GM21576 (cell line): ENCODE measurements around the gene WDPCP.
A peak's percentile ranks its signal among the peaks of the same experiment; 100 is the strongest.
"Not testable (repeated sequence)": the region's sequence is repeated elsewhere in the genome, so short reads cannot be mapped to it uniquely, and the experiment has no call there.

Experiments
- ATAC-seq: cut with Tn5 transposase; IDR thresholded peaks from one replicate; pipeline ENCODE4 v1.9.1; 2021; ENCODE audit warnings: mild to moderate bottlenecking, moderate library complexity; ENCODE audit not compliant: unreplicated experiment

The WDPCP gene

DNA sequence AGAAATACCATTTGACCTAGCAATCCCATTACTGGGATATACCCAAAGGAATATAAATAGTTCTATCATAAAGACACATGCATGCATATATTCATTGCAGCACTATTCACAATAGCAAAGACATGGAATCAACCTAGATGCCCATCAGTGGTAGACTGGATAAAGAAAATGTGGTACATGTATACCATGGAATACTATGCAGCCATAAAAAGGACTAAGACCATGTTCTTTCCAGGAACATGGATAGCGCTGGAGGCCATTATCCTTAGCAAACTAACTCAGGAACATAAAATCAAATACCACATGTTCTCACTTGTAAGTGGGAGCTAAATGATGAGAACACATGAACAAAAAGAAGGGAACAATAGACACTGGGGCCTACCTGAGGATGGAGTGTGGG, 119.0 kb downstream of the WDPCP start:
- not testable (repeated sequence) for ATAC-seq

DNA sequence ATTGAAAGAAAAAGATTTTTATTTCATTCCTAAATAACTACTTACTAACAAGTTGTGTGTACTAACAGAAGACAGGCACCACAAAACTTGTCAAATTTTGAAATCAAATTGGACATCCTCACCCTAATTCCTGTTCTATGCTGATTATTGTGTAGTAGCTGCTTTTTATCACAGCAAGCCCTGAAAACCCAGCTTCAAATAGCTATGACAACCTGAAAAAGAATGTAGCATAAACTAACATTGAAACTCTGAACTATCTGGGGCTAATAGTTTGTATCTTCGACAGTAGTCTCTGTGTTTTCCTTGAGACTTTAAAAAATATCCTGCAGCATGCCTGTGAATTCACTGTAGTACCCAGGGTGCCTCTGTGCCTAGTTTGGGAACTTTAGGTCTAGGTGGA, 122.6 kb downstream of the WDPCP start:
- ATAC-seq = no peak

DNA sequence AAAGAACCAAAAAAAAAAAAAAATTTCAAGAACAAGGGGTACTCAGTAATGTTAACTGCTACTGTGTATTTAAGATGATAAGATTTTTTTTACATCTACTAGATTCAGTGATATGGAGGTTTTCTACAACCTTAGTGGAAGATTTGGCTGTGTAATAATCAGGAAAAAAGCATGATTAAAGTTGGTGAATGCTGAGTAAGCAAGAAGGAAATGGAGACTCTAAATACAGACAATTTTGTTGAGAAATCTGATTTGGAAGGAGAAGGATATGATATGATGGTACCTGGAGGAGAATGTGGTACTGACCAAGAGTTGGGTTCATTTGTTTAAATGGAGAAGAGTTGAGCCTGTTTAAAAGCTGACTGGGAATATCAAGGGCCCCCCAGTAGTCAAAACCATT, 125.1 kb downstream of the WDPCP start:
- no peak for ATAC-seq

DNA sequence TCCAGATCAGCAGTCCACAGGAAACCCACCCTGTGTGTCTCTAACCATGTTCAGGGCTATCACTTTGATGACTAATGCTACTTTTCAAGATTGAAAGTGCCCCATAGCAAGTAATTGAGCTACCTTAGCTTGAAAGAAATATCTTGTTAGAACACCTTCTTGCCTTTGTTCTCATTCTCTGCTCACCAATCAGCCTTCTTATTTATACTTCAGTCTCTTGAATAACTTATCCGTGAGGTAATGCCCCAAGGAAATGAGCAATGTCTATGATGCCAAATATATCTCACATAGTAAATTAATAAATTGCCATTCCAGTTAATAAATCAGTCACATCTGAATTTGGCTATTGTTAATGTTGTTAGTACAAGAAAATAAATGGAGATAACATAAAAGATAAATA, 141.6 kb downstream of the WDPCP start:
- ATAC-seq = no peak

DNA sequence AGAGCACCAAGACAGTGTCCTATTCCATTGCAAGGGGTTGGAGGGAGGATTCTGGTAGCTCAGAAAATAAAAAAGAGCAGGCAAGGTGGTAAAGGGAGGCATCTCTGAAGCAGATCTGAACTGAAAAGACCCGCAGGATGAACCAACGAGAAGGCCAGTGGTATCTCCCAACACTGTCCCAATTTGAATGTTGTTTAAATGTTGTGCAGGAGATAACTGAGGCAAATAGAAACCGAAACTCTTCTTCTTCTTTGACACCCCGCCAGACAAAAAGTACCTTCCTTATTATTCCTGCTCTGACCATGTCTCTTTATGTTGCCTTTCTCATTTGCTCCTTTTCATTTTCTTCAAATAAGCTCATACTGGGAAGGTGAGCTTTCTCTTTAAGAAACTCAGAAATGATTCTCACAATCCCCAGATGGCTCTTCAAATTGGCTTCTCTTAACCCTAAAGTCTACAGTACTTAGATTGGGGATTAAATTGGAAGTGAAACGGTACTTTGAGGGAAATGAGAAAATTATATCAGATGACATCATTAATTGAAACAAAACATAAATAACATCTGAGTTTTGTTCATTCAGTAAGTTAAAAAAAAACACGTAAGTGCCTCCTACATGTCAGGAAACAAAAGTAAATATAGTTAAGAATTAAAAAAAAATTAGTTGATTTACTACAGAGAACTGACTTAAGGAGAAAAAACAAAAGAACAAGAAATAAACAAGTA, 143.6 kb downstream of the WDPCP start:
- no peak for ATAC-seq

DNA sequence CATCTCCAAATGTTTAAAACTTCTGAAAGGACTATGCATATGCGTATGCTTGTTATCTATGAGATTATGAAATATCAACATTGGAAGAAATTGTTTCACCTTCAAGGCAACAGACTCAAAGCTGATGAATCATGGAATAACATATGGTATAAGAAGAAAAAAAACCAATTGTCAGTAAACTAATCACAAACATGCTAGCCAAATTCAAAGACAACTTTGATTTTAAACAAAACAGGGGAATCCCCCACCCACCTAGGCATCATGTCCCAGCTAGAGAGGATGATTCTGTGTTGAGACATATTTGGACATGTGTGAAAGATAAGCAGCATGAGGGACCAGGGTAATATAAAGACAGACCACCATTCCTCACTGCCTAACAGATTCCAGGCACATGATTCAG, 147.7 kb downstream of the WDPCP start:
- no peak for ATAC-seq

DNA sequence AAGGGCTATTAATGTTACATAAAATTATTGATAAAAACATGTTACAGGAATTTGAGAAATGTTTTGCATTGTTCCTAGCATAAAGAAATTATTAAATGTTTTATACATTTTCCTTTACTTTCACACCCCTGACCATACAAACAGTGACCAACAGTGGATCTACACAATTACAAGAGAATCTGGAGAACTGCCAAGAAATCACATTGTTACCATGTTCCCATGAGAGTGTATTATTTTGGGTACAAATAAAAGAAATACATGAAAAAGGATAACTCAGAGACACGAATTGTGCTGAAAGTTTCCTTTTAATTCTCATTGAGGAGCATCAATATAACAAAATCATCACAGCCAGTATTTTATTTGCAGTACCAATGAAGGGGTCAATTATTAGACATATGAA, 150.1 kb downstream of the WDPCP start:
- ATAC-seq = no peak

DNA sequence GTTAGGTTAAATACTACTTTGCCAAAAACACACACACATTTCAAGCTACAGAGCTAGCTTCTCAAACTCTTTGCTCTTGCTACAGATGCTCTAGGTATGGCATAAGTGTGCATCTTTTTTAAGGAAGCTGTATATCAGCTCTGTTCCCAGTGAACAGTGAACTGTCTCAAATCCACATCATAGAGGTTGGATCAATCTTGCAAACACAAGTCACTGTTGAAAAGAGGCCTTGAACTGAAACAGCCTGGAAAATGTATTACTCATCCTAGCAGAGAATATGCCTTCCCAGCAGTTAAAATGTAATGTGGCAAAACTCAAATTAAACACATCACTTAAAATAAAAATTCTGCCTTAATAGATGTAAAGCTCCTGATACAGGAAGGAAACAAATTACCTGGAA, 151.8 kb downstream of the WDPCP start:
- ATAC-seq = no peak

DNA sequence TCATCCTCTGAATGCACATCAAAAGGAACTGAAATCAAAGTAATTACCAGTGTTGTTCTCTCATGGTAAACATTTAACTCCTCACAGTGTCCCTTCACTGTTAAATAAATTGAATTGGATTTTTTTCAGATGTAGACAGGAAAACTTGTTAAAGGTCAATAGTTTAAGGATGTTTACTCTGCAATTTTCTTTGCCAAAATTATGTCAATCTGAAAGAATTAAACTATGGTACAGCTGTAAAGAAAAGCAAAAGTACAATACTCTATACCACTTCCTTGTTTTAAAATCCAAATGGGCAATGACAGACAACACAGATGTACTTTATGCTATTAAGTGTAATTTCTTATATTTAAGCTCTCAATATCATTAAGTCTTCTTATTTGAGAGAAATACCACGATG, 153.2 kb downstream of the WDPCP start:
- ATAC-seq = no peak

DNA sequence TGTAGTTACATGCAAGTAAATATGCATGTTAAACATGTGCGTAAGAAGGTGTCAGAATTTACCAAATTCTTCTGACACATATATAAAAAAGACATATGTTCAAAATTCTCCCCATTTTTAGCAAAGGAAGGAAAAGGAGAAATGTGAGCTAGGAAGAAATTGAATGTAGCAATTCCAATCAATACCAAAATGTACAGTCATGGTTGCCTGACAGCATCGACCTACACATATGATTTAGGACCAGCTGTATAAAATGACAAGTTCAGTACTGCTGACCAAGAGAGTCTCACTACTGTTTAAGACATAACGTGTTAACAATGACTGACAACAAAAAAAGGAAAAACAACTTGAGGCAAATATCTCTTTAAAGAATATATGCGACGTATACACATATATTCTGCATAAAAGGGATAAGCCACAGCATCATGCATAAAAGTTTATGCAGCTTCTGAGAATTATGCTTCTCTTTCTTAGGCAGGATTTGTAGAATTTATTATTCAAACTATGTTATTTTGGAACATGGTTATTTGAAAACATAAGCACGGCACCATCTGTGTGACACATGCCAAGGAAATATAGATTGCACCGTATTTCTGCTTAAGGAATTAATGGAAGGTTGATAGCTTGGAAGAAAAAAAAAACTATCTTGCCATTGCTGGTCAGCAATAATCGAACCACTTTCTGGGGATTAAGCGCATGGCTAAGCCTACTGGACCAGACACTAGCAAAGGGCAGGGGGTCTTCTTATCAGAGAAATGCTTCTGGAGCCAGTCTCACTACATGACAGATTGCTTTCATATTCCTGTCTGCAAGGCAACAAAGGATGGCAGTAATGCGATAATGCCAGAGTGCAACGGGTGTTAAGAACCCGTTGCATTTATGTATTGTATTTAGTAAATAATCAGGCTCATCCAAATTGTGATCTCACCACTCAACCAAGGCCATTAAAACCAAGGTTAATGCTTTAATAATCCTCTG, 154.0 kb downstream of the WDPCP start:
- no peak for ATAC-seq

DNA sequence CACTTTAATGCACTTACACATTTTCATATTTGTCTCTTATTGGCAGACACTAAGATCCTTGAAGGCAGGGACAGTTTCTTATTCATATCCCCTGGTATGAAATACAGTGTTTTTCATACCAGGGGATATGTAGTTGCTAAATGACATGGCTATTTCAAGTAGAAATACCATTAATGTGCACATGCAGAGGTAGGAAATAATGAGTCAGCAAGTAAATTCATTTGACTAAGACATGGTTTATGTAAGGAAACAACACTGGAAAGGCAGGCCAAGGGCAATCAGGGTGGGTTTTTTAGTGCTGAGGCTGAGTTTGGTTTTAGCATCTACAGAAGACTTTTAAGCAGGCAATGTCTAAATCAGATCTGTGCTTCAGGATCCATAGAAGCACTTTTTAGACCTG, 155.9 kb downstream of the WDPCP start:
- ATAC-seq = no peak

DNA sequence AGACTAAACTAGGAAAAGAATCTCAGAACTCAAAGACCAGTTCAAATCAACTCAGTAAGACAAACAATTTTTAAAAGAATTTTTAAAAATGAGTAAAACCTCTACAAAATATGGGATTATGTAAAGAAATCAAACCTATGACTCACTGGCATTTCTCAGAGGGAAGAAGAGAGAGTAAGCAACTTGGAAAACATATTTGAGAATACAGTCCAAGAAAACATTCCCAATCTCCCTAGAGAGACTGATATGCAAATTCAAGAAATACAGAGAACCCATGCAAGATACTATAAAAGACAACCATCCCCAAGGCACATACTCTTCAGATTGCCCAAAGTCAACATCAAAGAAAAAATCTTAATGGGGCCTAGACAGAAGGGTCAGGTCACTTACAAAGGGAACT, 162.7 kb downstream of the WDPCP start:
- no peak for ATAC-seq

DNA sequence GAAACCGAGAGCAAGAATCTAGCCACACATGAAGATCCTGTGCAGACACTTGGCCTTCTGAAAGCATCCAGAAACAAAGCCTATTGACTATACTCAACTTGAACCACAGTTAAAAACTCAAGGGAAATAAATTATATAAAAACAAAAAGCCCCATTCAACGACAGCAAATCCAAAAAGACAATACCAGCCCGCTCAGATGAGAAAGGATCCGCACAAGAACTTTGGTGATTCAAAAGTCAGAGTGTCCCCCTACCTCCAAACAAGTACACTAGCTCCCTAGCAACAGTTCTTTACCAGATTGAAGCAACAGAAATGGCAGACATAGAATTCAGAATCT, 163.2 kb downstream of the WDPCP start:
- ATAC-seq = no peak

DNA sequence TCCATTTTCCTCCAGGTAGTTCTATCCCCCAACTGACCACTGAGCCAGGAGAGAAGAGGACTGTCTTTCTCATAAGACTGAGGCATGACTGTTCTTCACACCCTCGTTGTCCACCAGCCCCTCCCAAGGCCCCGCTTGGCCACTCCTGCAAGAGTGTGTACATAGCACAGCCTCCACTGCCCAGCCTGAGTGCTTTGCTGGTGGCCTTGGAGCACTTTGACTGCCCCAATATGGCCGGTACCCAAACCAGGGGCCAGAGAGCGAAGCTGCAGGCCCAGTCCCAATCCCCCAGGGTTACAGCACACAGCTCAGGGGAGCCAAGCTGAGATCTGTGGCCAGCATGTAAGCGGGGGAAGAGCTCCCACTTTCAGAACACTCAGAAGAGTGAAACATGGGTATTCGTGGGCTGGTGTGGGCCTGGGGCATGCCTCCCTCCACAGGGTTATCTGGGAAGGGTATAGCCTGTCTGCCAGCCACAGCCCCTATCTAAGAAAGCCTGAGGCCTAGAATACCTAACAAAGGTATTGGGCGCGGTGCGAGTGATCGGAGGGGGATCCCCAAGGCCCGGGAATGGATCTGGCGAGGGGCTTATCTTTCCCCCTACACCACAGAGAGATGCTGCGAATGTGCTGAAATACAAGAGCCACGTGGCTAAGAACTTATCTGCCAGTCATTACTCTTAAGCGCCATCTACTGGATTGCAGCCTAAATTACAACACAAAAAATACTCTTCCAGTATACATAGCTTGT, 163.8 kb downstream of the WDPCP start:
- peak; percentile 95 for ATAC-seq

DNA sequence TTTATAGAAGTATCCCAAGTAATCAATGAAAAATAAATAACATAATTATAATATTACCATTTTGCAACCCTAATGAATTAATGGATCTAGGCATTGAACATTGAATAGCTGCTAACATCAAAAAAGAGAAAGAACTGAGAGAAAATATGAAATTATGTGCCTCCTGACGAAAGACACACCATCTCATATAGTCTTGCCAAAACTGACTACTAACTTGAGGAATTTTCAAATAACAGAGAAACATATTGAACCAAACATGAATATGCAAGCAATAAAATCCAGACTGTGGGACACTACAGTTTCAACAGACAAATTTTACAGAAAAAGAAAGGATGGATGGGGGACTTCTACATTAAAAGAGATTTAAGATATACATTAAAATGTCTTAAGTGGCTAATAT, 165.7 kb downstream of the WDPCP start:
- no peak for ATAC-seq

DNA sequence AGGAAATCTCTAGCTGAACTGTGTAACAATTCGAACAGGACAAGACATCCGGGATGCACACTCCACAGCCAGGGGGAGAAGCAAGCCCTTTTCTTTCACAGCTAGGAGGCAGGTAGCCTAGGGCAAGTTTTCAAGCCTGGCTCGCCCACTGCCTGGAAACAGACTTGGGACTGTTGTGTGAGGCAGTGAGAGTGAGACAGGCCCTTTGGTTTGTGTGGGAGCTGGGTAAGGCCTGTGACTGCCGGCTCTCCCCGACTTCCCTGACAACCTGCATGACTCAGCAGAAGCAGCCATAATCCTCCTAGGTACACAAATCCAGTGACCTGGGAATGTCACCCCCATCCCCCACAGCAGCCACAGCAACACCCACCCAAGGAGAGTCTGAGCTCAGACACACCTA, 179.7 kb downstream of the WDPCP start:
- no peak for ATAC-seq

DNA sequence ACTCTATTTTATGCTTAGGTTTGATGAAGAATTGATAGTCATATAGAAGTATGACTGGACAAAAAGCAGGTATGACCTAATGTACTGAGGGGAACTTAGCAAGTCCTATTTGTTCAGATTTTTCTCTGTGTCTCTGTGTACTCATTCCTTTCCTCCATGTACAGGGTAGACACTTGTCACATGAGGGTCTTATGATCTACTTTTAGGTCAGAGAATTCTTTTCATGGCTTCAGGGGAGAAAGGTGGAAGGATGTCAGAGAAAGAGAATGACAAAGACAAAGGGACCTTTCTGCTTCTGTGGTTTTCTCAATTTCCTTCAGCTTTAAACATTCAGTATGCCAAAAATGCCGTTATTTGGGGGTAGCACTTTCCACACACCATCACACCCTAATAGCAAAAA, 181.6 kb downstream of the WDPCP start:
- ATAC-seq = no peak

DNA sequence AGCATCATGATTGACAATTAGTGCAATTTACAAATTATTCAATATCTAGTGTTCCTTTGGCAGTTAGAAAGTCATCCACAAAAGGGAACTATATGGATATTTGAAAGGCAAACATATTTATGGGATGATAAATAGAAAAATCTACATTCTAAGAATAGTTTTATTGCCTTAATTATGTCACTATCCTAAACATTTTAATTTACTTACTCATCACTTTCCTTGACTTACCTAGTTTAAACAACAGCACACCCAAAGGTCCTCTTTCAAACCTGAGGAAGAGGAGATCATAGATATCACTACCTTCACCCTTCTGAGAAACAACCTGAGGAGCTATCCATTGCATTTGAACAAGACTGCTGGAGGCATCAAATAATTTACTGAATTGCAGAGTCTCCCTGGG, 184.5 kb downstream of the WDPCP start:
- no peak for ATAC-seq

DNA sequence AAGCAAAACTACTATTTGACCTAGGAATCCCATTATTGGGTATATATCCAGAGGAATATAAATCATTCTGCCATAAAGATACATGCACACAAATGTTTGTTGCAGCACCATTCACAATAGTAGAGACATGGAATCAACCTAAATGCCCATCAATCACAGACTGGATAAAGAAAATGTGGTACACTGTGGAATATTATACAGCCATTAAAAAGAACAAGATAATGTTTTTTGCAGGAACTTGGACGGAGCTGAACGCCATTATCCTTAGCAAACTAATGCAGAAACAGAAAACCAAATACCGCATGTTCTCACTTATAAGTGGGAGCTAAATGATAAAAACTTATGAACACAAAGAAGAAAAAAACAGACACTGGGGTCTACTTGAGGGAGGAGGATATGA, 185.4 kb downstream of the WDPCP start:
- ATAC-seq = not testable (repeated sequence)

DNA sequence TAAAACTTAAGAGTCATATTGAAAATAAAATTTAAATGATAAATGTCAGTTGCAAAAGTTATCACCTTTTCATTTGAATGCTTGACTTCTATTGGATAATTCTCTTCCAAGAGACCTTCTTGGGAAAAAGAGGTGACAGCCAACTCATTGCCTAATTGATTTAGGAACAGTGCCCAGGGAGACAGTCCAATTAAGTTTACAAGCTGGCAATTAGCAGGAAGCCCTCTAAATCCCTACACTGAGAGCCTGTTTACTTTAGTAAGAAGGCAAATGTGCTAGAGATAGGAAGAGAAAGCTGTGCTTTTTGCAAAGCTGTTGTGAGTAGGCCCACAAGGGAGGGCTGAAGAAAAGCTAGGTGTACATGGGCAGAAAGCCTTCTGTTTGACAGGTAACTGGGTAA, 189.1 kb downstream of the WDPCP start:
- ATAC-seq = no peak

DNA sequence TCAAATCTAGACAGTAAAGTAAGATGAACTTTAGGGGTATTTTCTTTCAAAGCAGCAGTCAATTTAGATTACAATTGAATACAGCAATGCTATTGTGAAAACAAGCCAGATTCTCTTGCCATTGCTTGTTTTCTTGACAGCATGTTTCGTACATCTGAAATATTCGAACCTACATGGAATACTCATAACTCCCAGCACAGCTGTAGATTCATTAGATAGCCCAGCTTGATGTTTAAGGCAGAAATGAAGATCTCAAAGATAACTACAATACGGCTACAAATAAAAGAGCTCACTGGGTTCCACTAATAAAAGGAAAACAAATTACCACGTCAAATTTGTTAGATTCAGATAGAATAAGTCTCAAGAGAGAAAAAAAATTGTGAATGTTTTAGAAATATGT, 208.8 kb downstream of the WDPCP start:
- no peak for ATAC-seq

DNA sequence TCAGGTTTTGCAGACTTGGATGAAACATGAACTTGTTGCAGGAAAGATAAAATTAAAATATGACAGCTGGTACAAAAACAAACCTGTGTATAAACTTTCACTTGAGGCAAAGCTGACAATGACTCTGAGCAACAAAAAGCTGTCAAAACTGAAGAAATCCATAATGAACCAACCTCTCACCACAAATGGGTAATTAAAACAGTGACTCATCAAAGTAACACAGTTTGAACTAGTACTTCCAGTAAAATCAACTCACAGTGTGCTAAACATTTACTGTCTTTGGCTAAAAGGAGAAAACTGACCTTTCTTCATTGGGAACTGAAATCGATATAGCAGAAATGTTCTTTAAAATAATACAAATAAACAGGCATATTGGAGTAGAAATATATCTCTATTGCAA, 209.7 kb downstream of the WDPCP start:
- no peak for ATAC-seq
